SU-DHL-6 (cell line): ENCODE data around the gene CDH22.

Experiments used
- H2AFZ ChIP-seq: fragments of 200-600 bp; sonication (generic); 2 replicates; pipeline ENCODE4 v1.6.1; 2014; ENCODE audit warnings: low read depth, mild to moderate bottlenecking, moderate library complexity, mixed read lengths, antibody characterized with exemption, low read length; ENCODE audit not compliant: severe bottlenecking
- H3F3A ChIP-seq: fragments of 200-600 bp; shearing (Covaris generic); 2 replicates; pipeline ENCODE4 v1.6.0; 2016; ENCODE audit warnings: antibody characterized with exemption, mild to moderate bottlenecking; ENCODE audit not compliant: insufficient read depth
- H3K27ac ChIP-seq: fragments of 200-600 bp; sonication (generic); 2 replicates; pipeline ENCODE4 v1.5.1; 2016; ENCODE audit warnings: low read depth, mild to moderate bottlenecking, low read length, moderate library complexity, mixed read lengths
- H3K27me3 ChIP-seq: fragments of 200-600 bp; sonication (generic), shearing (Covaris generic); 2 replicates; pipeline ENCODE4 v1.6.0; 2014; ENCODE audit warnings: mild to moderate bottlenecking, low read length
- H3K36me3 ChIP-seq: fragments of 200-600 bp; sonication (generic); 2 replicates; pipeline ENCODE4 v1.6.1; 2014; ENCODE audit warnings: mild to moderate bottlenecking, low read length, mixed read lengths
- H3K4me2 ChIP-seq: fragments of 300-600, 200-600 bp; shearing (Covaris generic), sonication (generic); 2 replicates; pipeline ENCODE4 v1.6.0; 2014; ENCODE audit warnings: low read length, low read depth, mild to moderate bottlenecking; ENCODE audit not compliant: poor library complexity, severe bottlenecking
- H3K4me3 ChIP-seq: fragments of 200-600 bp; sonication (generic); 2 replicates; pipeline ENCODE4 v1.5.1; 2014; ENCODE audit warnings: antibody characterized with exemption, low read length, mild to moderate bottlenecking, mixed read lengths; ENCODE audit not compliant: insufficient read depth, poor library complexity, severe bottlenecking
- H3K79me2 ChIP-seq: fragments of 200-600 bp; sonication (generic); 2 replicates; pipeline ENCODE4 v1.6.1; 2014; ENCODE audit warnings: mild to moderate bottlenecking, low read length, moderate library complexity; ENCODE audit not compliant: insufficient read depth
- H3K9ac ChIP-seq: fragments of 200-600 bp; sonication (generic); 2 replicates; pipeline ENCODE4 v1.7.0; 2014; ENCODE audit warnings: mild to moderate bottlenecking, low read length
- H3K9me2 ChIP-seq: fragments of 200-600 bp; sonication (generic); replicated peaks from 2 replicates; pipeline ENCODE4 v1.6.1; 2014; ENCODE audit warnings: low read length; ENCODE audit not compliant: insufficient read depth
- H3K9me3 ChIP-seq: fragments of 200-600 bp; sonication (generic); 2 replicates; pipeline ENCODE4 v1.6.1; 2014; ENCODE audit warnings: low read length, mixed read lengths; ENCODE audit not compliant: insufficient read depth
- H4K20me1 ChIP-seq: fragments of 200-600 bp; sonication (generic); 2 replicates; pipeline ENCODE4 v1.6.1; 2014; ENCODE audit warnings: low read depth, mild to moderate bottlenecking, antibody characterized with exemption, low read length, moderate library complexity, mixed read lengths
- EZH2phosphoT487 ChIP-seq: fragments of 200-600 bp; sonication (generic), shearing (Covaris generic); conservative IDR thresholded peaks from 2 replicates; pipeline ENCODE4 v1.6.1; 2018; ENCODE audit warnings: mild to moderate bottlenecking, antibody characterized with exemption, low read length, moderate library complexity, mixed read lengths
- TF ChIP-seq, protein P1 (sequence below): fragments of 200-600 bp; sonication (generic); IDR thresholded peaks from one replicate; pipeline ENCODE4 v1.5.1; 2017; ENCODE audit warnings: antibody characterized with exemption, mild to moderate bottlenecking, low read length, moderate library complexity; ENCODE audit not compliant: insufficient read depth, poor library complexity, severe bottlenecking

Gene CDH22

DNA sequence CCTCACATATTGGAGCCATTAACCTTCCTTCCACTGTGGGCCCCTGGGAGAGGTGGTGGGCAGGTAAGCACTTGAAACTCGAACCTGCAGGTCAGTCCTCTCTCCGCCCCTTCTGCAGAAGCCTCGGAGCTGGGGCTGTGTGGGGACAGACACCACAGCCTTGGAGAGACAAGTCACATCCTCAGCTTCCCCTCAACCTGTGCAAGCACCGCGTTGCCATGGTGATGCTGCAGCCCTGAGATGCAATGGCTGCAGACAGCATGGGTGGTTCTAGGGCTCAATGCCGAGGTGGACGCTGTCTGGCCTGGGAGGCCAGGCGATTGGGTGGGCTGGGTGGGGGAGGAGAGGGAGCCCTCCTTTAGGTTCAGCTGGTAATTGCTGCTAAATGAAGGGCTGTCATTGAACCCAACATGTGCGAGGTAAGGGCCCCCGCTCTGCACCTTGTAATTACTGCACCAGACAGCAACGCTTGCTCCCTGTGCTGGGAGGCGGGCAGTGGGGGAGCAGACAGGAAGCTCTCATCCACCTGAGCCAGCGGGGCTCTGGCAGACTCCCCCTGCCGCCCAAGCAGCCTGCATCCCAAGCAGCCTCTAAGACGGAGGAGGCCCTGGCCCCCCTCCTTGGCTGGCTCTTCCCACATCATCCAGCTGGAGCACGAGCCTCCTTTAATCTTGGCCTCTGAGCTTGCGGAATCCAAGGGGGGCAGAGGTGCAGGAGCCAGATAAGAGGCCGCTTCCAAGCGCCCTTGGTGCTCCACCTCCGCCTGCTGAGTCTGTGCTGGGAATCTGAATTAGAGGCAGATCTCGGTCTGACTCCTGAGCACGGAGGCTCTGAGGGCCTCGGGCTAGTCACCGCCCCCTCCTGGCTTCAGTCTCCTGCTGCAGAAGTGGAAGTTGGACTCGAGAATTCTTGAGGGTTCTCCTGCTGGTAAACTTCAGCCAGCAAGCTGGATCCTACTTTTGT is 39.8 kb upstream of the CDH22 start:
- no peaks in the 10 kb centered on the region for H4K20me1 ChIP-seq
- H3F3A ChIP-seq: no peaks in the 10 kb centered on the region
- no peak overlapping the region for H2AFZ ChIP-seq
- no peak overlapping the region for H3K9ac ChIP-seq
- no peaks in the 10 kb centered on the region for H3K36me3 ChIP-seq
- TF ChIP-seq EZH2phosphoT487: no peak
- TF ChIP-seq, protein P1, sequence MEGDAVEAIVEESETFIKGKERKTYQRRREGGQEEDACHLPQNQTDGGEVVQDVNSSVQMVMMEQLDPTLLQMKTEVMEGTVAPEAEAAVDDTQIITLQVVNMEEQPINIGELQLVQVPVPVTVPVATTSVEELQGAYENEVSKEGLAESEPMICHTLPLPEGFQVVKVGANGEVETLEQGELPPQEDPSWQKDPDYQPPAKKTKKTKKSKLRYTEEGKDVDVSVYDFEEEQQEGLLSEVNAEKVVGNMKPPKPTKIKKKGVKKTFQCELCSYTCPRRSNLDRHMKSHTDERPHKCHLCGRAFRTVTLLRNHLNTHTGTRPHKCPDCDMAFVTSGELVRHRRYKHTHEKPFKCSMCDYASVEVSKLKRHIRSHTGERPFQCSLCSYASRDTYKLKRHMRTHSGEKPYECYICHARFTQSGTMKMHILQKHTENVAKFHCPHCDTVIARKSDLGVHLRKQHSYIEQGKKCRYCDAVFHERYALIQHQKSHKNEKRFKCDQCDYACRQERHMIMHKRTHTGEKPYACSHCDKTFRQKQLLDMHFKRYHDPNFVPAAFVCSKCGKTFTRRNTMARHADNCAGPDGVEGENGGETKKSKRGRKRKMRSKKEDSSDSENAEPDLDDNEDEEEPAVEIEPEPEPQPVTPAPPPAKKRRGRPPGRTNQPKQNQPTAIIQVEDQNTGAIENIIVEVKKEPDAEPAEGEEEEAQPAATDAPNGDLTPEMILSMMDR: no peak
- H3K27me3 ChIP-seq: no peaks in the 10 kb centered on the region
- H3K4me3 ChIP-seq: no peak overlapping the region
- no peak overlapping the region for H3K4me2 ChIP-seq
- H3K27ac ChIP-seq: no peak overlapping the region
- no peaks in the 10 kb centered on the region for H3K9me2 ChIP-seq
- no peaks in the 10 kb centered on the region for H3K79me2 ChIP-seq
- no peaks in the 10 kb centered on the region for H3K9me3 ChIP-seq

DNA sequence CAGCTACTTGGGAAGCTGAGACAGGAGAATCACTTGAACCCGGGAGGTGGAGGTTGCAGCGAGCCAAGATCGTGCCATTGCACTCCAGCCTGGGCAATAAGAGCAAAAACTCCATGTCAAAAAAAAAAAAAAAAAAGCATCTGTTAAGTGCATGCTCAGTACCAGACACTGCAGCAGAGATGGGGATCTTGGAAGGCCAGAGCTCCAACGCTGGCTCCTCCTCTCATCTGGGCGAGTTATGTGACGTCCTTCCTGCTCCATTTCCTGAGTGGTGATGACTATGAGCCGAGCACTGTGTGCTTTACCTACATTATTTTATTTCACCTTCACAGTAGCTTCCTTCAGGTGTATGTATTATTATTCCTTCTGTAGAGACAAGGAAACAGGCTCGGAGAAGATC is 38.5 kb upstream of the CDH22 start:
- Histone ChIP-seq H2AFZ (no peak overlapping the region), H3K36me3 (no peaks in the 10 kb centered on the region), H4K20me1 (no peaks in the 10 kb centered on the region), H3K9me3 (no peaks in the 10 kb centered on the region), H3K4me3 (no peak overlapping the region), H3K27me3 (no peaks in the 10 kb centered on the region), H3K4me2 (no peak overlapping the region), H3F3A (no peaks in the 10 kb centered on the region), H3K9ac (no peak overlapping the region), H3K79me2 (no peaks in the 10 kb centered on the region), H3K27ac (no peak overlapping the region), H3K9me2 (no peaks in the 10 kb centered on the region)
- TF ChIP-seq, protein P1: no peak
- no peak for TF ChIP-seq EZH2phosphoT487

DNA sequence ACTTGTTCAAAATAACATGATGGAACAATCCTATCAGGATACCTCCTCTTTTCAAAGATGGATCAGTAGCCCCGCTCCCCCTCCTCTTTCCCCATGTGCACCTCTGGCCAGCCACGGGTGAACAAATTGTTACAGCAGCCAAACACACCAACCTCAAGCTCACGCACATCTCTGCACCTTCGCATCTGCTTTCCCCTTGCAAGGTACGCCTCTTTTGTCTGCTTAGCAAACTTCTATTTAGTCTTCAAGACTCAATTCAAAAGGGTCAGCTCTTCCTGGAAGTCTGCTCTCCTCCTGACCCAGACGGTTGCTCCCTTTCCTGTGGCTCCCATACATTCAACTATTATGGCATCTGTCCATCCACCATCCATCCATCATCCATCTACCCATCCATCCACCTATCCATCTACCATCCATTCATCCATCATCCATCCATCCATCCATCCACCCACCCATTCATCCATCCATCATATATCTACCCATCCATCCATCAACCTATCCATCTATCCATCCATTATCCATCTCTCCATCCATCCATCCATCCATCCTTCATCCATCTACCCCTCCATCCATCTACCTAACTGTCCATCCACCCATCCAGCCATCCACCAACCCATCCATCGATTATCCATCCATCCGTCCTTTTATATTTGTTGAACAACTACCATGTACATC is 36.3 kb upstream of the CDH22 start:
- H3K4me2 ChIP-seq: no peak overlapping the region
- no peak overlapping the region for H3K27ac ChIP-seq
- H3K9me3 ChIP-seq: no peaks in the 10 kb centered on the region
- no peaks in the 10 kb centered on the region for H4K20me1 ChIP-seq
- TF ChIP-seq, protein P1: no peak
- no peak for TF ChIP-seq EZH2phosphoT487
- no peak overlapping the region for H3K4me3 ChIP-seq
- H2AFZ ChIP-seq: no peak overlapping the region
- H3K36me3 ChIP-seq: no peaks in the 10 kb centered on the region
- no peaks in the 10 kb centered on the region for H3K27me3 ChIP-seq
- no peaks in the 10 kb centered on the region for H3K79me2 ChIP-seq
- no peak overlapping the region for H3K9ac ChIP-seq
- no peaks in the 10 kb centered on the region for H3F3A ChIP-seq
- H3K9me2 ChIP-seq: no peaks in the 10 kb centered on the region
